UCSD-AML1 (cell line): ENCODE data around the gene BTNL8.

Experiments used
- DNase-seq: peaks from one replicate; lab custom pipeline; 2025; ENCODE audit not compliant: unreplicated experiment; lab: John Stamatoyannopoulos, UW

BTNL8 gene

DNA sequence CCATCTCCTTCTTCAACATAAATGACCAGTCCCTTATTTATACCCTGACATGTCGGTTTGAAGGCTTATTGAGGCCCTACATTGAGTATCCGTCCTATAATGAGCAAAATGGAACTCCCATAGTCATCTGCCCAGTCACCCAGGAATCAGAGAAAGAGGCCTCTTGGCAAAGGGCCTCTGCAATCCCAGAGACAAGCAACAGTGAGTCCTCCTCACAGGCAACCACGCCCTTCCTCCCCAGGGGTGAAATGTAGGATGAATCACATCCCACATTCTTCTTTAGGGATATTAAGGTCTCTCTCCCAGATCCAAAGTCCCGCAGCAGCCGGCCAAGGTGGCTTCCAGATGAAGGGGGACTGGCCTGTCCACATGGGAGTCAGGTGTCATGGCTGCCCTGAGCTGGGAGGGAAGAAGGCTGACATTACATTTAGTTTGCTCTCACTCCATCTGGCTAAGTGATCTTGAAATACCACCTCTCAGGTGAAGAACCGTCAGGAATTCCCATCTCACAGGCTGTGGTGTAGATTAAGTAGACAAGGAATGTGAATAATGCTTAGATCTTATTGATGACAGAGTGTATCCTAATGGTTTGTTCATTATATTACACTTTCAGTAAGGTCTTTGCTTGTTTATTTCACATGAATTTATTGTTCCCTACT, 51.5 kb downstream of the BTNL8 start:
- no peak for DNase-seq

DNA sequence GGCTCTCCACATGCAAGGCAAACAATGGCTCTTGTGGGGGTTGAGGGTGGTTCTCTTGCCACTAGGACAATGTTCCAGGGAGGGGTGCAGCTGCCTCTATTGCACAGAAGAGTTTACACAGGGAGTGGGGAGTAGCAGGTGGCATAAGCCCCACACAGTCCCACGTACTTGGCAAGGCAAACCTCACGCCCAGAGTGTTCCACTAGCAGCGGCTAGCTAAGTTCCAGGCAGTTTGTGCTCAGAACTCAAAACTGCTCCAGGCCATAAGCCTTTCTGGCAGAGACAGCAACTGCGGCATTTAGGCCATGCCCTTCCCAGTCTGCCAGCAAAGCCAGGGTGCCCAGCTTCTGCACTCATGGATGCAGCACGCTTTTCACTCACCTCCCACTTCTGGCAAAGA, 60.7 kb downstream of the BTNL8 start:
- no peak for DNase-seq

DNA sequence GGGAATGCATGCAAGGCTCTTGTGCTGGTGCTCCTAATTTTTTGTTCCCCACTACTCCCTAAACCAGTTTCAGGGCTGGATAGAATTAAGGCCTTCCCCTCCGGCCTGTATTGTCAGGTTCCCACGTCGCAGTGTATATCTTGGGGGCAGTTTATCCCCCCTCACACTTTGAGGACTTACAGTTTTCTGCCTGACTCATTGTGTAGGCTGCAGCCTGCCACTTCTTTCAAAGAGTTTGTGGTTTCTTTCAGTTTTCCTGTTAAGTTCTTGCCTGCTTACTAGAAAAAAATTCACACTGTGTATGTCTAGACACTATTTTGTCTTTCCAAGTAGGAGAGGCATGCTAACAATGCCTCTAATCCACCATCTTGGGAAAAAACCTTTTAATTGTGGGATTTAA, 61.2 kb downstream of the BTNL8 start:
- no peak for DNase-seq

DNA sequence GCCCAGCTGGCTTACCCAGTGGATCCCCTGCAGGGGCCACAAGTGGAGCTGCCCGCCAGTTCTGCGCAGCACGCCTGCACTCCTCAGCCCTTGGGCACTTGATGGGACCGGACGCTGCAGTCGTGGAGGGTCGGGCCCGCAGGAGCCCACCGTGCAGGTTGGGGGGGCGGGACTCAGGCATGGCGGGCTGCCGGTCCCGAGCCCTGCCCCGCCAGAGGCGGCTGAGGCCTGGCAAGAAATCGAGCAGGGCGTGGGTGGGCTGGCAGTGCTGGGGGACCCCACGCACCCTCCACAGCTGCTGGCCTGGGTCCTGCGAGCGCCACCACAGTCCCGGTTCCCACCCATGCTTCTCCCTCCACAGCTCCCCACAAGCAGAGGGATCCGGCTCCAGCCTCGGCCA, 70.4 kb downstream of the BTNL8 start:
- DNase-seq: no peak

DNA sequence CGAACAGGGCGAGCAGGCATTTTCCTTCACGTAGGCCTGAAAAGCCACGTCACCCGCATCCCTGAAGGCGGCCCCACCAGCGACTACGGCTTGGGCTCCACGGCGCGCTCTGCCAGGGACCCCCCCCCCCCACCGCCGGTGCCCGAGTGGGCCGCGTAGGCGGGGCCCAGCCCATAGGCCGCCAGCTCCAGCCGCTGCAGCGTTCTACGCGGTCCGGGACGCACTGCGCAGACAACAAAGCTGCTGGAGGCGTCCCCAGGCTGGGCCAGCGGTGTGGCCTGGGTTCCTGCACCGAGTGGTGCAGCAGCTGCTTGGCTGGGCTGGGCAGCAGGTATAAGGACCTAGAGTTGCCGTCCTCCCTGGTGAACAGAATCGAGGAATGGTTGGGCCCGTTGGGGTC, 71.4 kb downstream of the BTNL8 start:
- DNase-seq: no peak

DNA sequence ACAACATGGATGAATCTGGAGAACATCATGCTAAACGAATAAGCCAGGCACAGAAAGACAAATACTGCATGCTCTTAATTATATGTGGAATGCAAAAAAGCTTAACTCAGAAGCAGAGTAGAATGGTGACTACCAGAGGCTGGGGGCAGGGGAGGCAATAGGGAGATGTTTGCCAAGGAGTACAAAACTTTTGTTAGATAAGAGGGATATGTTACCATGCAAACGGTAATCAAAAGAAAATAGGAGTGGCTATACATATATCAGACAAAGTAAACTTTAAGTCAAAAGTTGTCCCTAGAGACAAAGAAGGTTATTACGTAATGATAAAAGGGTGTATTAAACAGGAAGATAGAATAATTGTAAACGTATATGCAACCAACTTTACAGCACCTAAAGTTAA, 71.9 kb downstream of the BTNL8 start:
- no peak for DNase-seq

DNA sequence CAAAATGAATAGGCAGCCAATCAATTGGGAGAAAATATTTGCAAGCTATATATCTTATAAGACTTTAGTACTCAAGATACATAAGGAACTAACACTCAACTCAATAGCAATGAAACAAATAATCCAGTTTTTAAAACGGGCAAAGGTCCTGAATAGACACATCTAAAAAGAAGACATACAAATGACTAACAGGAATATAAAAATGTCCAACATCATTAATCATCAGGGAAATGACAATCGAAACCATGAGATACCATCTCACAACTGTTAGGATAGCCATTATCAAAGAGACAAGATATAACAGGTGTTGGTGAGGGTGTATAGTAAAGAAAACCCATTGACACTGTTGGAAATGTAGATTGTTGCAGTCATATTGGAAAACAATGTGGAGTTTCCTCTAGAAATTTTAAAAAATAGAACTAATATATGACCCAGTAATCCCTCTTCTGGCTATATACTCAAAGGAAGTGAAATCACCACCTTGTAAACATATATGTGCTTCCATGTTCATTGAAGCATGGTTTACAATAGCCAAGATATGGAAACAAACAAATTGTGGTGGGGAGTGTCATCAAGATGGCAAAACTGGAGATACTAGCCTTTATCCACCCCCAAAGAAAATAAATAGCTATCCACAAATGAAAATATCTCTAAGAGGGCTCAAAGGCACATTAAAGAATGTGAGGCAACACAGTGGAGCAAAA, 75.8 kb downstream of the BTNL8 start:
- no peak for DNase-seq

DNA sequence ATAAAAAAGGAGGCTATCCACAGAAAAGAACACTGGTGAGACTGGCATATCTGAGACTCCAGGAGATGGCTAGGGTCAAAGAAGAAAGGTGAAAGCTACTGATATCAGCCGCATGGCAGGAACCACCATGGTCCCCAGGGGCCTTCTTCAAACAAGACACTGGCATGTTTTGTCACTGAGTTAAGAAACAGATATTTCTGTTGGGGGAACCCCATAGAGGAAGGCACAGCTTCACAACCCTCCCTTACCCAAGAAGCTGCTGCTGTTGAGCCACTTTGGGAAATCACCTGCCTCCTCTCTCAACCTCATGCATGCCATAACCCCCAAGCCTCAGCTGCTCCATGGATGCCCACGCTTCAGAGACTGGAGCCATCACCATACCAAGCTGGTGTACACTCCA, 76.4 kb downstream of the BTNL8 start:
- no peak for DNase-seq

DNA sequence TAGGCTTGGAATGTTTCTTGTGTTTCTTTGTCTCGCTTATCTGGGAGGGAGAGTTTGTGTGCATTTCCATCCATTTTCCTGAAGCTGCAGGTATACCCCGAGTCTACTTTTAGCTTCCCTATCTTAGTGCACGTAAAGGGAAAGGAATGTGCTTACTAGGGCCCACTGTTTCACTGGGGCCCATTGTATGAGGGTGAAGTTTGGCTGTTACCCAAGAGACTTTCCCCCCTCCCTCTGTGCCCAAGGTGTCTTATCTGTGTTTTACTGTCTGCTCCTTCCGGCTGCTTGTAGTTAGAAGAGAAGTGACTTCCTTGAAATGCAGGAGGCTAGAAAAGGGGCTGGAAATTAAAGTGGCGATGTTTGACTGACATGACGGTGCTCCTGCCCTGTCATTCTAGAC, 77.6 kb downstream of the BTNL8 start:
- no peak for DNase-seq

DNA sequence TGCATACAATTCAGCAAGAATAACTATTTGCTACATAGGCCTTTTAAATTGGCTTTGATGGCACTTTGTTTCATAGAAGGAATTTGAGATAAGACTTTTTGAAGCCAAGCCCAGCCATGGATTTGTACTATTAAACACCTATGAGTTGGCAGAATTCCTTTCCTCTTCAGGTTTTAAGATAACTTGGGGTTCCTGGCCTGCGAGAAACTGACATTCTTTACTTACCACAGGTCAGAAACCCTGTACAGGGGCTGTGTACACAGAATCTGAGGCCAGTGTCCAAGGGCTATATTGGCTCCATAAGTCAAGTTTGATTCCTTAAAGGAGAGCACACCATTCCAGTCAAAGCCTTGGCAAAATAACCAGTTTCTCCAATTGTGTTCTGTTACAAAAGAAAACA, 78.9 kb downstream of the BTNL8 start:
- DNase-seq: no peak

DNA sequence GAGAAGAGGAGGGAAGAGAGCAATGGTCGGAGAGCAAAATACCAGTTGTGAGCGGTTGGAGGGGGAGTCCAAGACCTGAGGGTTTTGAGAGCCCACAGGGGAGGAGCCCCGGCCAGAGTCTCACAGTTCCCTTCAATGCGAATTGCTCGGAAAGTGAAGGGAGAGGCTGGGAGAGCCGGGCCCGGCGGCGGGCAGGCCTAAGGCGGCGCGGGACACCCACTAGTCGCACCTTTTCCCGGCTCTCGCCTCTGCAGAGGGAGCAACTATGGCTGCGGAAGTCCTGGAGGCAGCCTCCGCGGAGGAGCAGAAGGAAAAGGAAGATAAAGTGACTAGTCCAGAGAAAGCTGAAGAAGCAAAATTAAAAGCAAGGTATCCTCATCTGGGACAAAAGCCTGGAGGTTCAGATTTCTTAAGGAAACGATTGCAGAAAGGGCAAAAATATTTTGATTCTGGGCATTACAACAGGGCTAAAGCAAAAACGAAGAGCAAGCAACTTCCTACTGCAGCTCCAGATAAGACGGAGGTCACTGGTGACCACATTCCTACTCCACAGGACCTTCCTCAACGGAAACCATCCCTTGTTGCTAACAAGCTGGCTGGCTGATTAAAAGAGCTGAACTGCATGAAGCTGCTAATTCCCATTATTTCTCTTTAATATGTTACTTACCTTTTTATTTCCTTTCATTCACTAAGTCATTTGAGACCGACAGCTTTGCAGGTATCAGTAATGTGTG, 83.2 kb downstream of the BTNL8 start:
- no peak for DNase-seq

DNA sequence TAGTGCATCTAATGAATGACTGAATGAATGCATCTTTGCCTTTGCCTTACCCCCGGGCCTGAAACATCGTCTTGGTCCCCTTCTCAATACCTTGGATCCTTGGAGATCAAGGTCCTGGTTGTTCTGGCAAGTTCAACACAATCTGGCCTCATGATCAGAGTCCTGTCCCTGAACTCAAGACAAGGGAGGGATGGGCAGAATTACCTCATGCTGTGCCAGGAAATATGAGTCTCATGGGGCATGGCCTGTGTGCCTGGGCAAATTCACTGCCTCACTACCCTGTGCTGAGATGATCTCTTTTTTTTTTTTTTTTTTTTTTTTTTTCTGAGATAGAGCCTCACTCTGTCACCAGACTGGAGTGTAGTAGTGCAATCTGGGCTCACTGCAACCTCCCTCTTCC, 89.1 kb downstream of the BTNL8 start:
- no peak for DNase-seq

DNA sequence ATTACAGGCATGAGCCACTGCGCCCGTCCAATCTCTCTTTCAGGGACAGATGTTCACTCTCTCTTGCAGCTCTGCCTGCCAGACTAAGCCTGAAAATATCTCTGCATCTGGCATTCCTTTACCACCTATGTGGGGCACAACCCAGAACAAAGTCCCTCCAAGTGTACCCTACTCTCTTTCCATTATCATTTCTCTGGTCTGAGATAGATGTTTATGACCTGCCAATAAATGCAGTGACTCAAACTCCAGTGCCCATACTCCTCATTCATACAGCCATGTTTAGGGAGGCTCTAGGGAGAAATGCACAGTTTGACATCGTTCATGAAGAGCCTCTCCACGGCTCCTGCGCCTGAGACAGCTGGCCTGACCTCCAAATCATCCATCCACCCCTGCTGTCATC, 89.6 kb downstream of the BTNL8 start, which contains the start of gene BTNL3:
TSS of gene BTNL3 (plus strand) at position 255 of the 400 bp plus-strand sequence. CDS start 183 bp downstream, outside the sequence.
- no peak for DNase-seq

DNA sequence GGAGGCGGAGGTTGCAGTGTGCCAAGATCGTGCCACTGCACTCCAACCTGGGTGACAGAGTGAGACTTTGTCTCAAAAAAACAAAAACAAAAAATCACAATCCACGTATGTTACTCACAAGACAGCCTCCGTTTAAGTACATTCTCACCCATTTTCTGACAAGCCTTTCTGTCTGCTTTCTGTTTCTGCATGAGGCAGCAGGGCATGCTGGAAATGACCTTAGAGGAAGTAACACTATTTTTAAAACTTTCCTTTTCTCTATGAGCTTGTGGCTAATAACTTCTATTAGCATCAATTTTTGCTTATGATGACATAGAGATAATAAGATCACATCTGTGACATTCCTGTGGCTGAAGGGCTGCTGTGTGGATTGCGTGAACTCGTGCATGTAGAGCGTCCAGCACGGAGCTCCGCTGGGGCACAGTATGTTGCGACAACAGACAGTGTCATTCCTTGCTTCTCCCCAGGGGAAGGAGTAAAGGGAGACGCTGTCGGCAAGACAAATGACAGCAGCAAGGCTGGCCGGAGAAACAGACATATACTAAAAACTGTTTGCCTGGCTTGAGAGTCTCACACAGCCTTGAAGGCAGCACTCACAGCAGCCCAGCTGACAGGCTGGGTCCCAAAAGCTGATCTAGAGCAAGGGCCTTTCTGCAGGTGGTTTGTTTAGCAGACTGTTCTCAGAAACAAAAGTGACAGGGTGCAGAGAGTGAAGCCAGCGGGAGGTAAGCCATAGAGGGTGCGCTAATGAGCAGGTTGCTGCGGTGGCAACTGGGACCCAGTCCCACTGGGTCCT, 91.3 kb downstream of the BTNL8 start:
- DNase-seq: no peak

DNA sequence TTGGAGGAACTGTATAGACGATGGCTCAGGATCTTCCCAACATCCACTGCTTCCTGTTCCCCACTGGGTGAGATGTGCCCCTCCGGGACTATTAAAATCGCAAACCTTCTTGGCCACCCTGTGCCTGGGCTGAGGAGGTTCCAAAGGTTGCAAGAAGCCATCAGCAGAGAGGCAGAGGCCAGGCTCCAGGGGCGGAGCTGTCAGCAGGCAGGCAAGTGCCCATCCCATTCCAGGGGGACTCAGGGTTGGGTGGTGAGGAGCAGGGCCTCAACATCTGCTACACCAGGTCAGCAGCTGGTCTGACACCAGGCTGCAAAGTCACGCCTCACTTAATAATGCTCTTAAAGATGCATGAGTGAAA, 91.9 kb downstream of the BTNL8 start:
- DNase-seq: no peak
